NCI-H510A (cell line): ENCODE data around the gene PHC2.
"Not testable (repeated sequence)": the region's sequence is repeated elsewhere in the genome, so short reads cannot be mapped to it uniquely, and the experiment has no call there.

Experiments used
- DNase-seq: peaks from one replicate; lab custom pipeline; 2025; lab: John Stamatoyannopoulos, UW

PHC2 gene

GRCh38 chr1:33314416-33314815, 116.5 kb downstream of the PHC2 start:
- DNase-seq: no peak

DNA sequence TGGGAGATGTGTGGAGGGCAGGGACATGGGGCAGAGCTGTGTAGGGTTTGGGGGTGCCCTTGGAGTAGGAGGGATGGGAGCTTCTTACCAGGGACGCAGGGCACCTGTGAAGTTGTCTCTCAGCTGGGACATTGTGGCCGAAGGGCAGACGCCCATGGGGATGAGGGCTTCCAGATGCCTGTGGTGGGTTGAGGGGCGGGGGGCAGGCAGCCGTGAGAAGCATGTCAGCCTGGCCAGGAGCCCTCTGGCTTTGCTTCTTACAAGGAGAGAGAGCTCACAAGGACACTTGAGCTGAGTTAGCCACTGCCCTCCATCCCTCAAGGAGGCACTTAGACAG, 118.5 kb downstream of the PHC2 start:
- DNase-seq: no peak

DNA sequence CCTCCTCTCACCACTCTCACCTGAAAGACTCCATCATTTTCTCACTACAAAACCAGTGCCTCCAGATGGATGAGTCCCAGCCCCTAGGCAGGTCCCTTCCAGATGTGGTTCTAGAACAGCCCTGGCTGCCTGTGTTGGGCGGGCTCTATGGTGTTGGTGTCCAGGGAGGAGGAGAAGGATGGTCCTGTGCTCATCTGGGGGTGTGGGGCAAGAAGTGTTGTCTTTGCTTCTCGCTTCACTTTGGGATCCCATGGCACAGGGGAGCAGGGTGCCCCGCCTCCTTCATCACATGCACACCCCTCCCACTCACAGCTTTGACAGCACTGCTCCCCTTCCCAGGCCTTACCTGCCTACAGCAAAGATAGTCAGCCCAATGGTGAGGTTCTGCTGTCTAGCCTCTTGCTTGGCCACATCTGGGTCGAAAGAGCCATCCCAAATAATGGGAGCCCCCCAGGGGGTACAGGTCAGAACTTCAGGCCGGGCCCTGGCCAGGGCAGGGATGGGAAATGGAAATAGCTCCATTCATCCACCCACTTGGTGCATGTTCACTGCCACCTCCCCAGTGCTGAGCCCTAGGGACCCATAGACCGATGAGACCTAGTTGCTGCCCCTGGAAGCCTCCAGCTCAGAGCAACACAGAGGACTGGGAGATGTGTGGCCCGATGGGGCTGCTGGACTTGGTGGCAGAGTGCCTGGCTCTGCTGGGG, 119.0 kb downstream of the PHC2 start:
- no peak for DNase-seq

GRCh38 chr1:33310702-33311101, 120.2 kb downstream of the PHC2 start:
- no peak for DNase-seq

GRCh38 chr1:33309351-33309750, 121.5 kb downstream of the PHC2 start:
- not testable (repeated sequence) for DNase-seq

- DNase-seq: no peak
These were observed 123.4 kb downstream of the PHC2 start for GRCh38 chr1:33307494-33307864.

GRCh38 chr1:33306653-33307493, 124.0 kb downstream of the PHC2 start:
- no peak for DNase-seq

- DNase-seq: no peak
These were observed 124.9 kb downstream of the PHC2 start for GRCh38 chr1:33305816-33306652.

DNA sequence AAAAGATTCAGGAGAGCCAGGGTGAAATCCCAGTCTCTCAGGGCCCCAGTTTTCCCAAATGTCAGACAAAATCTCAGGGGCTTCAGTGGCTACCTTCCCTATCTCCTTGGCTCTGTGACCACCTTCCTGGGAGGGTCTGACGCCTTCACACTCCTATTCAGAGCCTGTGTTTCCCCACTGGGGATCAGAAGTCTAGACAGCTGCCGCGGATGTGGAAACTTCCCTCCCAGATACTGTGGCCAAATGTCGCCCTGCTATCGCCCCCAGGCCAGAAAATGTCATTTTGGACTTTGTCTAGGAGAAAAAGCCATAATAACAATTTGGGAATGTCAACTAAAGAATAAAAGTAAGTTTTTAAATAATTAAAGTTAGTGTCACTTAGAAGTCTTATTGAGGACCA, 125.9 kb downstream of the PHC2 start:
- DNase-seq: no peak

GRCh38 chr1:33302325-33302724, 128.6 kb downstream of the PHC2 start:
- no peak for DNase-seq

GRCh38 chr1:33301273-33301984, 129.5 kb downstream of the PHC2 start:
- no peak for DNase-seq

DNA sequence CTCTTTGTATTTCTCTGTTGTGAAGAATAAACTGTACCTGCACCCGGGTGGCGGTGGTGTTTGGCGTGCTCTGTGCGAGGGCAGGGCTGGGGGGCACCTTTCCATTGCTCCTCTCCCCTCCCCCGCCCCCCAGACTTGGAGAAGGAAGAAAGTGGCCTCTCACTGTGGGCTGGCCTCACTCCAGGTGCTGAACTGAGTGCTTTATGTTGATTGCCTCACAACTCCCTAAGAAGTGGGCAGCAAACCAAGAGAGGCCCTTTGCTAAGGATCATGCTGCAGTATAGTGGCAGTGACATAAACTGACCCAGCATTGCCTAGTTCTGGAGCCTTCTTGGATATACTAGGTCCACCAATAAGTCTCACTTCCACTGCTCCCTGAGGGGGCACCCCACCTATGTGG, 130.2 kb downstream of the PHC2 start:
- DNase-seq: no peak

- no peak for DNase-seq
These were observed 131.3 kb downstream of the PHC2 start for GRCh38 chr1:33299461-33300155.

- DNase-seq: peak; percentile 37
These were observed 132.1 kb downstream of the PHC2 start for GRCh38 chr1:33298623-33299277.

DNA sequence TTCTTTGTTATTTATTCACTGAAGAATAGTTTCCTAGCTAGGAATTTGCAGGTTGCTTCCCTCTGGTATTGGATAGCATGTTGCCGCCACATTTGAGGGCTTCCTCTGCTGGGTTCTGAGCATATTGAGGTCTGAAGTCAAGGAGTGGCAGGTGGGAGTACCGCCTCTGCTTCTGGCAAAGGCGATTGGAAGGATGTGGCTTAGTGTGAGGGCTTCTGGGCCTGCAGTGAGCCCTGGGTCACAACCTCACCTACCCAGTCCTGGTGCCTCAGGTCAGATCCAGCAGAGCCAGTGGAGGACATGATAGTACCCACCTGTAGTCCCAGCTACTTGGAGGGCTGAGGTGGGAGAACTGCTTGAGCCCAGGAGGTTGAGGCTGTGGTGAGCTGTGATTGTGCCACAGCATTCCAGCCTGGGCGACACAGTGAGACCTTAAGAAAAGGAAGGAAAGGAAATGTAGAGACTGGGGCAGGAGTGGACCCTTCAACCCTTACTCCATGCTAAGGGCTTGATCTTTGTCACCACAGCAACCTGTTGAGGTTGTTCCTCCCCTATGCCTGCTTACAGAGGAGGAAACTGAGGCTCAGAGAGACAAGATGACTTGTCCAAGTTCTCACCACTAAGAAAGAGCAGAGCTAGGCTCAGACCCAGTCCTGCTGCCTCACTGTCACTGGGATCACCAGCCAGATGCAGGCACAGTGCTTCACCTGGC, 132.8 kb downstream of the PHC2 start:
- no peak for DNase-seq

GRCh38 chr1:33296824-33297223, 134.1 kb downstream of the PHC2 start:
- no peak for DNase-seq

DNA sequence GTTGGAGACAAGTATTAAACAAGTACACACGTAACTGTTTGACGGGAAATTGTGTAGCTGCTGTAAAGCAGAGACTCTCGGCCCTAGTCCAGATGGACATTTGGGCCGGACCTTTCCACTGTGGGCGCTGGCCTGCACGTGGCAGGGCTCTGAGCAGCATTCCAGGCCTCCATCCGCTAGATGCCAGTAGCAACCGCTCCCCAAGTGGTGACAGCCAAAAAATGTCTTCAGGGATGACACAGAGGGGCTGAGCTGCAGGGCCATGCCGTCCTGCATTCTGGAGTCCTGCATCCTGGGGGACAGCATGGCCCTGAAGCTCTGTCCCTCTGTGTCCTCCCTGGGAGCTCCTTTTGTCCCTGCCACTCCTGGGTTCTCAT, 134.8 kb downstream of the PHC2 start:
- no peak for DNase-seq

- peak; percentile 71 for DNase-seq
These were observed 135.3 kb downstream of the PHC2 start for GRCh38 chr1:33295450-33296081.

DNA sequence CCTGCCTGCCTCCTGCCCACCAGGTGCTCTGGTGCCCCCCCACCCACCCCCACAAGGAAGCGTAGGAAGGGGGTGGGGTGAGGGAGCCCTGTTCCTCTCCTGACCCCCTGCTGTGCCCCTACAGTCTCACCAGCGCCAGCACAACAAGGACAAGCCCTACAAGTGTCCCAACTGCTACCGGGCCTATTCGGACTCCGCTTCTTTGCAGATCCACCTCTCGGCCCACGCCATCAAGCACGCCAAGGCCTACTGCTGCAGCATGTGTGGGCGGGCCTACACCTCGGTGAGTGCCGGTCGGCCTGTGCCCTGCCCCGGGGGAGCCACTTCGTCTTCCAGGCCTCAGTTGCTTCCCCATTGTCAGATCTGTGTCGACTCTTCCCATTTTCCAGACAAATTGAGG, 135.9 kb downstream of the PHC2 start:
- DNase-seq: no peak
